ENCODE results near the gene QRICH2. TPM values are rescaled to one million over a fixed set of nuclear protein-coding genes. Genes with fewer than 3 reads are reported as not detected.

QRICH2 gene
- total and polyA plus RNA-seq, 10 of the 15 experiments (the other 5 are each of a cell fraction or from before 2014, with no cell fraction given), result 0.04 to 0.72 (median 0.25) TPM

- TF ChIP-seq BCL3 (IDR thresholded peaks at IDR 0.05; ENCODE audit: borderline replicate concordance, insufficient read depth, low read depth, low read length, poor library complexity, severe bottlenecking) (peak; percentile 24), BRCA1 (IDR thresholded peaks at IDR 0.05; ENCODE audit: low read depth, low read length) (no peak), TAF1 (IDR thresholded peaks at IDR 0.05; ENCODE audit: borderline replicate concordance, low read depth, low read length) (peak; percentile 97), MAX (IDR thresholded peaks at IDR 0.05; ENCODE audit: low read depth, low read length) (no peak), ATF2 (IDR thresholded peaks at IDR 0.05; ENCODE audit: low read length) (no peak), YY1 (IDR thresholded peaks at IDR 0.05; ENCODE audit: low read depth, low read length) (peak; percentile 100), PRDM15 (CRISPR knock-in tag; IDR thresholded peaks at IDR 0.05) (no peak), SUZ12 (IDR thresholded peaks at IDR 0.05; ENCODE audit: unreplicated experiment) (no peak), RELA (IDR thresholded peaks at IDR 0.05; ENCODE audit: borderline replicate concordance, partially characterized antibody) (peak; percentile 85), KAT2A (conservative IDR thresholded peaks at IDR 0.05; ENCODE audit: control insufficient read depth, low read depth, low read length) (no peak), JUNB (IDR thresholded peaks at IDR 0.05) (no peak), FOS (IDR thresholded peaks at IDR 0.05; ENCODE audit: borderline replicate concordance, extremely low read depth, insufficient read length) (no peak), WRNIP1 (IDR thresholded peaks at IDR 0.05; ENCODE audit: borderline replicate concordance, low read depth, low read length) (0 out of 2 replicates have a peak, but pooled peaks have one; percentile 13), SKIL (IDR thresholded peaks at IDR 0.05; ENCODE audit: low read depth, poor library complexity, severe bottlenecking) (no peak), MEF2A (IDR thresholded peaks at IDR 0.05; ENCODE audit: insufficient read depth, low read depth, low read length) (no peak)
- TF ChIP-seq, protein P1, sequence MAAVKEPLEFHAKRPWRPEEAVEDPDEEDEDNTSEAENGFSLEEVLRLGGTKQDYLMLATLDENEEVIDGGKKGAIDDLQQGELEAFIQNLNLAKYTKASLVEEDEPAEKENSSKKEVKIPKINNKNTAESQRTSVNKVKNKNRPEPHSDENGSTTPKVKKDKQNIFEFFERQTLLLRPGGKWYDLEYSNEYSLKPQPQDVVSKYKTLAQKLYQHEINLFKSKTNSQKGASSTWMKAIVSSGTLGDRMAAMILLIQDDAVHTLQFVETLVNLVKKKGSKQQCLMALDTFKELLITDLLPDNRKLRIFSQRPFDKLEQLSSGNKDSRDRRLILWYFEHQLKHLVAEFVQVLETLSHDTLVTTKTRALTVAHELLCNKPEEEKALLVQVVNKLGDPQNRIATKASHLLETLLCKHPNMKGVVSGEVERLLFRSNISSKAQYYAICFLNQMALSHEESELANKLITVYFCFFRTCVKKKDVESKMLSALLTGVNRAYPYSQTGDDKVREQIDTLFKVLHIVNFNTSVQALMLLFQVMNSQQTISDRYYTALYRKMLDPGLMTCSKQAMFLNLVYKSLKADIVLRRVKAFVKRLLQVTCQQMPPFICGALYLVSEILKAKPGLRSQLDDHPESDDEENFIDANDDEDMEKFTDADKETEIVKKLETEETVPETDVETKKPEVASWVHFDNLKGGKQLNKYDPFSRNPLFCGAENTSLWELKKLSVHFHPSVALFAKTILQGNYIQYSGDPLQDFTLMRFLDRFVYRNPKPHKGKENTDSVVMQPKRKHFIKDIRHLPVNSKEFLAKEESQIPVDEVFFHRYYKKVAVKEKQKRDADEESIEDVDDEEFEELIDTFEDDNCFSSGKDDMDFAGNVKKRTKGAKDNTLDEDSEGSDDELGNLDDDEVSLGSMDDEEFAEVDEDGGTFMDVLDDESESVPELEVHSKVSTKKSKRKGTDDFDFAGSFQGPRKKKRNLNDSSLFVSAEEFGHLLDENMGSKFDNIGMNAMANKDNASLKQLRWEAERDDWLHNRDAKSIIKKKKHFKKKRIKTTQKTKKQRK (IDR thresholded peaks at IDR 0.05; ENCODE audit: low read depth, low read length), result no peak
Observed at GRCh38 chr17:76353599-76354316, 45.7 kb upstream of the QRICH2 start, which contains the start of gene PRPSAP1 (continued).
